ENCODE results near the gene TMBIM6.
A peak's percentile ranks its signal among the peaks of the same experiment; 100 is the strongest.
"Not testable (repeated sequence)": the region's sequence is repeated elsewhere in the genome, so short reads cannot be mapped to it uniquely, and the experiment has no call there.

TMBIM6 gene

GRCh38 chr12:49740930-49741881 lies at the start of gene TMBIM6:
Gene TMBIM6, plus strand, starts transcription at chr12:49741557. Its CDS starts 10,937 bp downstream, at chr12:49752494.
- peak; percentile 96 for DNase-seq (ENCODE audit: low spot score)

DNA sequence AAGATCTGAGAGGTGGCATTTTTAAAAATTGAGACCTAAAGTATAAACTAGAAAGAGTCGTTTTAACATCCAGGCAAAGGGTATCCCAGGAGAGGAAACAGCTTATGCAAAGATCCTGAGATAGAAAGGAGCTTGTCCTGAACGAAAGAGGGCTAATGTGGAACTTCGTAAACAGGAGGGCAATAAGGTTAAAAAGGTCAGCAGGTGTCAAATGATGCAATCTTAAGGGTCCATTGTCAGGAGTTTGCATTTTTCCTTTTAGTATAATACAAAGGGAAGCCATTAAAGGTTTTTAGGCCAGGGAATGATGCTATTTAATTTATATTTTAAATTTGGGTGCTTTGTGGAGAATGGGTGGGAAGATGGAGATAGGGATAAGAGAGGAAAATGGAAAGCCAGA lies 48.5 kb upstream of the TMBIM6 start:
- no peak for DNase-seq (ENCODE audit: low spot score)

DNA sequence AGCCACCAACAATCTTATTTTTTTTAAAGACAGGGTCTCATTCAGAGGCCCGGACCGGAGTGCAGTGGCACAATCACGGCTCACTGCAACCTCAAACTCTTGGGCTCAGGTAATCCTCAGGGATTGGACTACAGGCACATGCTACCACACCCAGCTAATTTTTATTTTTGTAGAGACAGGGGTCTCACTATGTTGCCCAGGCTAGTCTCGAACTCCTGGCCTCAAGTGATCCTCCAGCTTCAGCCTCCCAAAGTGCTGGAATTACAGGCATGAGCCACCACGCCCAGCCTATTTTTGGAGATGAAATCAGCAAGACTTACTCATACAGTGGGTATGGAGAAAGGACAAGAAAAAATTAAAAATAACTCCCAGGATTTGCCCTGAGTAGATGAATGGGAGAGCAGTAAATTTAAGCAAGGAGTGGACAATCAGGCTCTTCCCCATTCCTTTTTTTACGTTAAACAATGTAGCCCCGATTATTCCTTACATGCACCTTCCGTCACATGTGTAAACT lies 47.4 kb upstream of the TMBIM6 start:
- DNase-seq (ENCODE audit: low spot score): no peak

GRCh38 chr12:49696723-49697122 lies 44.6 kb upstream of the TMBIM6 start:
- DNase-seq (ENCODE audit: low spot score): no peak

DNA sequence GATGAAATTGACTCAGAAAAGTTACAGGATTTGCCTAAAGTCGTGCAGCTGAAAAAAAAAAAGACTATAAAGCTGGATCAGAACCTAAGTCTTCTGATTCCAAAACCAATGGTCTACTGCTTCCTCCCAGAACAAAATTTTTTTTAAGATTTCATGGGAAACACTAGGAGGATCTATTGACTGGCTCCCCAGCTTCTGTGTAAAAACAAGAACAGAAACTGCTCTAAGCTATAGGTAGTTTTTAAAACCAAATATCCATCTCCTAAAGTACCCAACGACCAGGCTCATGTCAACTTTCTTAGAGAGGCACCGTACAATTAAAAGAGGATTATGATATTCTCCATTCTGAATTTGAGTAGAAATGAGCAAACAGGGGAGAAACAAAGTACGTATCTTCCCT lies 43.5 kb upstream of the TMBIM6 start:
- DNase-seq (ENCODE audit: low spot score): no peak

- DNase-seq (ENCODE audit: low spot score): no peak
These were observed 42.5 kb upstream of the TMBIM6 start for GRCh38 chr12:49698619-49699545.

- DNase-seq (ENCODE audit: low spot score): no peak
These were observed 39.3 kb upstream of the TMBIM6 start for GRCh38 chr12:49702009-49702408.

DNA sequence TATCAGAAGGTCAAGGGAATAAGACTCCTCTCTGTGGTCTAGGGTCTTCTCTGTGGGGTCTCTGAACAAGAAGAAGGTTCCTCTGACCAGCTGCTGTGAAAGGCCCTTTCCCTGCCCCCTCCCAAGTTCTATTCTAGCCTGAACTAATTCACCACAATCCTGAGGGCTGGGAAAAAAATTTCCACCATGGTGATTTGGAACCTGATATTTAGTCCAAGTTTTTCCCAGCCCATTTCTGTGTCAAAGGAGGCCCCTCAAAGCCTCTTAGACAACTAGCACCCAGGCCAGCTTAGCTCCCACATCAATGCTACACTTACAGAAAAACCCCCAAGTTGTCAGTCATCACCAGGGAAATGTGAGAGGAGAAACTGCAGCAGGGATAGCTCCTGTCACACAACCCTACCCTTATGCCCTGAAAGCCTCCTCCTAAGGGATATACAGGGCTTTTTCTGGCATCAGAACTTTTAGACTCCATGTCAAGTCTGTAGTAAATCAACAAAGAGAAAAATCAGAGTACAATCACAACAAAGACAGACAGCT lies 38.6 kb upstream of the TMBIM6 start:
- DNase-seq (ENCODE audit: low spot score): no peak

DNA sequence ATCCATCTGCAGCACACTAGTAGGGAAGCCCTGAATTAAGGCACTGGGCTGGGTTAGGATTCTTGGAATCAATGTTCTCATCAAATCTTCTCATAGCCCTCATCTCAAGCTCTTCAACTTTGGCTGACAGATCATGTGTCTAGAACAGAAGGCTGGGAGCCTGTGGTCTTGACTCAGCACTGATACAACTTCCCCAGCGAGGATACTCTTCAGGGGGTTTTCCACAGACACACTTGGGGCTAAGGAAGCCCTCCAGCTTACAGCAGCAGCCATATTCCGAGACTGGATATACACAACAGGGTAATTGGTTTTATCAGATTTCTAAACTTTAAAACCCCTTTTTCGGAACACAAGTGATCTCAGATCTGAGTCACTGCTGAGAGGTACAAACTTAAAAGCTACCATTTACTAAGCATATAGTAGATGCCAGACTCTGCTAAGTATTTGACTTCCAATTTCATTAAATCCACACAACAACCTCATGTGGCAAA lies 37.7 kb upstream of the TMBIM6 start:
- DNase-seq (ENCODE audit: low spot score): no peak

- peak; percentile 36 for DNase-seq (ENCODE audit: low spot score)
These were observed 35.8 kb upstream of the TMBIM6 start for GRCh38 chr12:49705479-49706134.

GRCh38 chr12:49706351-49707127 lies 34.8 kb upstream of the TMBIM6 start:
- DNase-seq (ENCODE audit: low spot score): peak; percentile 72

- peak; percentile 100 for DNase-seq (ENCODE audit: low spot score)
These were observed 34.1 kb upstream of the TMBIM6 start, which contains the start of gene FMNL3 for GRCh38 chr12:49707128-49707811. Gene FMNL3, minus strand, starts transcription at chr12:49707405. Its CDS starts 225 bp downstream, at chr12:49707180.

DNA sequence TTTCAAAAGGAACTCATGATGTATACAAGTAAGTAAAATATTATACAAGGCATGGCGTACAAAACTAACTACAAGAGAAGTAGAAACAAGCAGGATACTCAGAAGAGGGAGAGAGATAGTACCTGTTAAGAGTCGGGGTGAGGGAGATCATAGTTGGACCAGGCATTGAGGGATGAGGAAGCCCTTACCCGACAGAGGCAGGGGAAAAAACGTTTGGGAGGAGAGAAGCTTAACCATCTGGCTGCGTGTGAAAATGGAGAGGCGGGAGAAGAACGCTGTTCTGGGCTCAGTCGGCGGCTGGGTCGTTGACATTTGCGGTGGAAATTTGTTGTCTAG lies 33.6 kb upstream of the TMBIM6 start:
- no peak for DNase-seq (ENCODE audit: low spot score)

GRCh38 chr12:49708851-49709250 lies 32.5 kb upstream of the TMBIM6 start:
- DNase-seq (ENCODE audit: low spot score): no peak

DNA sequence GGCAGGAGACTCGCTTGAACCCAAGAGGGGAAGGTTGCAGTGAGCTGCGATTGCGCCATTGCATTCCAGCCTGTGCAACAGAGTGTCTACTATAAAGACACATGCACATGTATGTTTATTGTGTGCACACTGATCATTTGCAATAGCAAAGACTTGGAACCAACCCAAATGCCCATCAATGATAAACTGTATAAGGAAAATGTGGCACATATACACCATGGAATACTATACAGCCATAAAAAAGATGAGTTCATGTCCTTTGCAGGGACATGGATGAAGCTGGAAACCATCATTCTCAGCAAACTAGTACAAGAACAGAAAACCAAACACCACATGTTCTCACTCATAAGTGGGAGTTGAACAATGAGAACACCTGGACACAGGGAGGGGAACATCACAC lies 27.4 kb upstream of the TMBIM6 start:
- not testable (repeated sequence) for DNase-seq (ENCODE audit: low spot score)

- no peak for DNase-seq (ENCODE audit: low spot score)
These were observed 24.8 kb upstream of the TMBIM6 start for GRCh38 chr12:49716553-49716952.

- DNase-seq (ENCODE audit: low spot score): not testable (repeated sequence)
These were observed 23.6 kb upstream of the TMBIM6 start for GRCh38 chr12:49717800-49718199.

- no peak for DNase-seq (ENCODE audit: low spot score)
These were observed 21.1 kb upstream of the TMBIM6 start for GRCh38 chr12:49720214-49720613.

DNA sequence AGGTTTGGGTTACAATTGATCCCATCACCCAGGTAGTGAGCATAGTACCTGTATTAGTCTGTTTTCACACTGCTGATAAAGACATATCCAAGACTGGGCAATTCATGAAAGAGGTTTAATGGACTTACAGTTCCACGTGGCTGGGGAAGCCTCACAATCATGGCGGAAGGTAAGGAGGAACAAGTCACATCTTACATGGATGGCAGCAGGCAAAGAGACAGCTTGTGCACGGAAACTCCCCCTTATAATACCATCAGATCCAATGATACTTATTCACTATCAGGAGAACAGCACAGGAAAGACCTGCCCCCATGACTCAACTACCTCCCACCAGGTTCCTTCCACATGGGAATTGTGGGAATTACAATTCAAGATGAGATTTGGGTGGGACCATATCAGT lies 20.0 kb upstream of the TMBIM6 start:
- not testable (repeated sequence) for DNase-seq (ENCODE audit: low spot score)

DNA sequence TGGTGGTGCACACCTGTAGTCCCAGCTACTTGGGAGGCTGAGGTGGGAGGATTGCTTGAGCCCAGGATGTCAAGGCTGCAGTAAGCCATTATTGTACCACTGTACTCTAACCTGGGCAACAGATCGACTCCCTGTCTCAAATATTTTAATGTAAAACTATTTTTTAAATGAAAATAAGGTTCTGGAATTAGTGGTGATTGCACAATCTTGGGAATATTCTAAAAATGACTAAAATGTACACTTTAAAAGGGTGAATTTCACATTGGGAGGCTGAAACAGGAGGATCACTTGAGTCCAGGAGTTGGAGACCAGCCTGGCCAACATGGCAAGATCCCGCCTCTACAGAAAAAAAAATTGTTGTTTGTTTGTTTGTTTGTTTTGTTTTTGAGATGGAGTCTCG lies 12.9 kb upstream of the TMBIM6 start:
- DNase-seq (ENCODE audit: low spot score): no peak
